Stimulated activated CD4-positive, alpha-beta T cell treated with anti-CD3 and anti-CD28 coated beads, TNF-alpha, amount 100 ng/mL, for 1 hour (primary cell): ENCODE data around the gene MGAT4B.
"Not testable (repeated sequence)": the region's sequence is repeated elsewhere in the genome, so short reads cannot be mapped to it uniquely, and the experiment has no call there.

Experiments used
- DNase-seq, 3 donors: peaks; one replicate each; pipeline ENCODE4 v3.0.0-alpha.2; 2020; ENCODE audit warnings: low read depth in 3 of 3, low spot score in 1 of 3

The MGAT4B gene

DNA sequence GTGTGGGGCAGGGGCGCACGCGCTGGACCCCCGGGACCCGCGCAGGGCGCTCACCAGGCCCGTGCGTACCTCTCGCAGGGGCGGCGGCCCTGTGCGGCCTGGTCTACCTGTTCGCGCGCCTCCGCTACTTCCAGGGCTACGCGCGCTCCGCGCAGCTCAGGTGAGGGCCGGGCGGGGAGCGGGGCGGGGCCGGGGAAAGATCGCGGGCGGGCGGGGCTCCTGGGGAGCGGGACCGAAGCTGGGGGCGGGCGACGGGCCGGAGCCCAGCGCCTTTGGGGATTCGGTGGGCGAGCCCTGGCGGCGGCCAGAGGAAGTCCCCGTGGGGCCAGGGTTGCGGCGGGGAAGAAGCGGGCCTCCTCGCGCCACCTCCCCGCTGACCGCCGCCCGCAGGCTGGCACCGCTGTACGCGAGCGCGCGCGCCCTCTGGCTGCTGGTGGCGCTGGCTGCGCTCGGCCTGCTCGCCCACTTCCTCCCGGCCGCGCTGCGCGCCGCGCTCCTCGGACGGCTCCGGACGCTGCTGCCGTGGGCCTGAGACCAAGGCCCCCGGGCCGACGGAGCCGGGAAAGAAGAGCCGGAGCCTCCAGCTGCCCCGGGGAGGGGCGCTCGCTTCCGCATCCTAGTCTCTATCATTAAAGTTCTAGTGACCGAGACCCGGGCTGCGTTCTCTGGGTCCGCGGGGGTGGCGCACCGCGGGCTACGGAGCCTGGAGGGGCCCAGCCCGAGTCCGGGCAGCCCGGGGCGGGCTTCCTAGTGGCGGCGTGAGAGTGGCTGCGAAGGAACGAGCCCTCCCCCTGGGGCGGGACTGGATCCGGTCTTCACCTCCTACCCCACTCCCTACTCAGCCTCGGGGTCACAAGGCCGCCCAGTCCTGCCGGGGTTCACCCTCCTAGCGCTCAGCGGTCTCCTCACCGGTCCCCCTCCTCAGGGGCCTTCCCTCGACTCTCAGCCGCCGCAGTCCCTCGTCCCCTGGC lies 10.5 kb downstream of the MGAT4B start:
- peak; percentile 31 to 51 (median 36) for DNase-seq

DNA sequence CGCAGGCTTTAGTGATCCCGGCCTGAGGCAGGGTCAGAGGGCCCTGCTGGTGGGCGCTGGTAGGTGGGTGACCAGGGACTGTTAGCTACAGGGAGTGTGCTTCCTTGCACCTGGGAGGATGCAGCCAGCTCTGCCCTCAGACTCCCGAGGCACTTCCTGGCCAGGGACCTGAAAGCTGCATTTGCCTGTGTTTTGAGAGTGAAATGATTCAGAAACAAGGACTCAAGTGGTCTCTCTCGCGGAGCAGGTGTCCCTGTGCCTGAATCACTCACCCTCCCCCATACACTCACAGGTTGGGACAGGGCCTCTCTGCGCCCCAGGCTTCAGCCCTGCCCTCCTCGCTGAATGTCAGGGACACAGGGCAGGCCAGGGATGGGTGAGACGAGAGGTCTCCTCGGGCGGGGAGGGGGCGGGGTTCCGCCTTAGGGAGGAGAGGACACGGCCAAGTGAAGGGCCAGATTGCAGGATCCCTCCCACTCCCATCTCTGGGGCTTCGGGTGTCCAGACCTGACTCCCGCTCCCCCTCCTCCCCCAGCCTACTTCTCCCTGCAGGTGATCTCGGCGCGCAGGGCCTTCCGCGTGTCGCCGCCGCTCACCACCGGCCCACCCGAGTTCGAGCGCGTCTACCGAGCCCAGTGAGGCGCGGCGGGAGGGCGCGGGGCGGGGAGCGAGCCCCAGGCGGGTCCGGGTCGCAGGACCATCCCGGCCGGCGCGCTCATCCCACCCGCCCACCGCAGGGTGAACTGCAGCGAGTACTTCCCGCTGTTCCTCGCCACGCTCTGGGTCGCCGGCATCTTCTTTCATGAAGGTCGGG lies 11.4 kb downstream of the MGAT4B start:
- no peak for DNase-seq

DNA sequence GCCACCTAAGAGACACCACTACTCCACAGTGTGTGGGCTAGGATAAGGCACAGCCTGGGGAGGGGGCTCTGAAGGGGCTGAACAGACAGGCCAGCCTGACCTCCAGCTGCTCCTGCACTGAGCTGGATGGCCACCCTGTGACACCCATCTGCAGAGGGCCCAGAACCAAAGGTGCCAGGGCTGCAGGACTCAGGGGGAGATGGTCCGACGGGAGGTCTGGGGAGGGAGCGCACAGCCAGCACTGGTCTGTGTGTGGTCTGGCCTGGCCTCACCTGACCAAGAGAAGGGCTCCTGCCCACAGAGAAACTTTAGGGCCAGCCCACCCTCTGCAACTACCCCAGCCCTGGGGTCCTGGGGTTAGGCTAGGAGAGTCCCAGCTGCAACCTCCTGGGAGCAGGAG lies 12.1 kb downstream of the MGAT4B start:
- DNase-seq: no peak

DNA sequence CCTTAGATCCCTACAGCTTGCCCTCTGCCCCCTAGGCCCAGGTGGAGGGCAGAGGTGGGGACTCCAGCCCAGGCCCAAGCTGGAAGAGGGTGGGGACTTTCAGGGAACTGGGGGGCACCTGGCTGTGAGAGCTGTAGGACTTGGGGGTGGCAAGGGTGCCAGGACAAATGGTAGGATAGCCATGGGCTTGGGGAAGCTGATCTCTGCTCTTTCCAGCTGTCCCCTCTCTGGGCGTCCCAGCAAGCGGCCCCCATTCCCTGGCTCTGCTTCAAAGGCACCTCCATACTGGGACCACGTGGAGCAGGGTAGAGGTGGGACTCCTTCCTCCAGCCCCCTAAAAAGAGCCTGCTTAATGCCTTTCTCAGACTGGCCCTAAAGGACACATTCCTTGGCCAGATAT lies 12.5 kb downstream of the MGAT4B start:
- no peak for DNase-seq

DNA sequence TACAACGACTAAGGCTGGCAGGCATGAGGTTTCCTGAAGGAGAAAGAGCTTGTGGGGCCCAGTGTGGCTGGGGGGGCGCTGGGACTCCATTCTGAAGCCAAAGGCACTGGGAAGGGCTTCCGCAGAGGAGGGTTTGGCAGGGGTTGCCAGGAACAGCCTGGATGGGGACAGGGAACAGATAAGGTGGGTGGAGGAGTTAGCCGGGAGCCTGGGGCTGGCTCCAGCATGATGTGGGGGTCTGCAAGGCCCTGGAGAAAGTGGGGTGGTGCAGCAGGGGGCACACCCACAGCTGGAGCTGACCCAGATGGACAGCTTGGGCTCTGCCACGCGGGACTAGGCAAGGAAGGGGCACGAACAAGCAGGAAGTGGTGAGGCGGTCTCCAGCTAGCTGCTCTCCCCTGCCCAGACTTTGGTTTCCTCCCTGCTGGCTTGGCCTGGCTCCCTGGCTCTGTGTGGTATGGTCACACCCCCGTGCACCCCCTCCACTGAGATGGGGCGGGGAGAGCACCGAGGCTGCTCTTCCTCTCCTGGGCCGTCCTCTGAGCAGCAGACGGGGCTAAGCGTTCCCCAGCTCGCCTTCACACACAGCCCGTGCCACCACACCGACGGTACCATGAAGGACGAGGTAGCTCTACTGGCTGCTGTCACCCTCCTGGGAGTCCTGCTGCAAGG lies 13.1 kb downstream of the MGAT4B start, which contains the start of gene LTC4S:
Gene LTC4S (plus strand): TSS at position 519 of the 672 bp plus-strand sequence. CDS start 95 bp downstream, at position 614.
- DNase-seq: peak in 1 of 3 donors; percentile 31

DNA sequence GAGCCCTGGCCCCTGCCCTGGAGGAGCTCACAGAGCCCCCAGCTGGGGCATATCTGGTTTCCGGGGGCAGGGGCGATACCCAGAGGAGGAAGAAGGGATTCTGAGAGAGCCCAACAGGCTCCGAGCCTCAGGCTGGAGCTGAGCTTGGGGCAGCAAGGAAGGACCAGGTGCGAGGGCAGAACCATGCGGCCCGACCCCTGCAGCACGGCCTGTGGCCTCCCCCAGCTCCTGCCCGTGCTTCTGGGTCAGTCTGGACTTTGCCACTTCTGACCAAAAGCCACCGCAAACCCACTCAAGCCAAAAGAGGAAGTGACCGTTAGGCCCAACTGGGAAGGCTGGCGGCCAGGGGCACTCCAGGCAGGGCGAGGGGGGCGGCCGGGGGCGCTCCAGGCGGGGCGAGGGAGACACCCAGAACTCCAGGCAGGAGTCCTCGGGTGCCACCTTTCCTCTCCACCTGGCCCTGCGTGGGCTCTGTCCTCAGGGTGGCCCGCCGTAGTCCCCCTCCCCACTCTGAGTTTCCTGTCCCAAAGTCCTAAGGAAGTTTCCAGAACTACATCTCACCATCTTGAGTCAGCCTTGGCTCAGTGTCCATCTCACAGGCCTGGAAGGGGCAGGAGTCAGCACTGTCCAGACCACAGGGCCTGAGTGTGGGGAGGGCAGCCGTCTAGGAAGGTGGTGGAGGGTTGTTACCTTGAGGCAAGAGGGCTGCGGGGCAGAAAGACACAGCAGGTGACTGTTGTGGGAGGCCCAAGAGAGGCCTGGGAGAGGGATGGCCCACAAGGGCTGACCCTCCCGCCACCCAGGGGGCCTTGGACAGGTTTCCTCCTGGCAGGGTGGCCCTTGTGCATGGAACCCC lies 13.8 kb downstream of the MGAT4B start:
- no peak for DNase-seq

DNA sequence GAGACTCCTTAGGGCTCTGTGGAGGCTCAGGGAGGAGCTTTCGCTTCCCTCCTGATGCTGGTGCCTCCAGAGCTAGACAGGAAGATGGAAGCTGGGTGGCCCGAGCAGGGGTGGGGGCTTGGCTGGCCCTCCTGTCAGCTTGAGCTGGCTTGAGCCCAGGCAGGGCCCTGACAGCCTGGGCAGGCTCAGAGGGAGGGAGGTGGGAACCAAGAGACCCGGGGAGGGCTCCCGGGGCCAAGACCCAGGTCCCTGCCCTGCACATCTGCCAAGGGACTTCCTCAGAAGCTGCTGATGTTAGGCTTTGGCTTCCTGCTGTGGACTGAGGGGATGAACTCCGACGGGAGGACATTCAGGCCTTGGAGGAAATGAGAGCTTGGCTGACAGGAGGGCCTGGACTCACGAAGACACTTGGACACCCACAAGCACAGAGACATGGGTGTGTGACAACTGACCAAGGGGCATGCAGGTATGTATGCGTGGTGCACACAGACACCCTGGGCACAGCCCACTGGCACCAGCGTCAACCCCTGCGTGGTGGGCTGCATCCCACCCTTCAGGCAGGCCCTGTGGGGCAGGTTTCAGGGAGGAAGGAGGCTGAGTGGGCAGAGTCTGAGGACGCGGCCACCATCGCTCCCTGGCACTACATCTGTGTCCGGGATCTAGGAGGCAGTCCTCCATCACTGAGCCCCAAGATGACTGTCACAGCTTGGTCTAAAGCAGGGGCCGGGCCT lies 14.6 kb downstream of the MGAT4B start:
- DNase-seq: no peak

DNA sequence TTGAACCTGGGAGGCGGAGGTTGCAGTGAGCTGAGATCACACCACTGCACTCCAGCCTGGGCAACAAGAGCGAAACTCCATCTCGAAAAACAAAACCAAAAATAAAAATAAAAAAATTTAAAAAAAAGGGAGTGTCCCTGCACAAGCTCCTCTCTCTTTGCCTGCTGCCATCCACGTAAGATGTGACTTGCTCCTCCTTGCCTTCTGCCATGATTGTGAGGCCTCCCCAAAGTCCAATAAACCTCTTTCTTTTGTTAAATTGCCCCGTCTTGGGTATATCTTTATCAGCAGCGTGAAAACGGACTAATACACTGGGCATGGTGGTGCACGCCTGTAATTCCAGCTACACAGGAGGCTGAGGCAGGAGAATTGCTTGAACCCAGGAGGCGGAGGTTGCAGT lies 17.4 kb downstream of the MGAT4B start:
- DNase-seq: not testable (repeated sequence)

DNA sequence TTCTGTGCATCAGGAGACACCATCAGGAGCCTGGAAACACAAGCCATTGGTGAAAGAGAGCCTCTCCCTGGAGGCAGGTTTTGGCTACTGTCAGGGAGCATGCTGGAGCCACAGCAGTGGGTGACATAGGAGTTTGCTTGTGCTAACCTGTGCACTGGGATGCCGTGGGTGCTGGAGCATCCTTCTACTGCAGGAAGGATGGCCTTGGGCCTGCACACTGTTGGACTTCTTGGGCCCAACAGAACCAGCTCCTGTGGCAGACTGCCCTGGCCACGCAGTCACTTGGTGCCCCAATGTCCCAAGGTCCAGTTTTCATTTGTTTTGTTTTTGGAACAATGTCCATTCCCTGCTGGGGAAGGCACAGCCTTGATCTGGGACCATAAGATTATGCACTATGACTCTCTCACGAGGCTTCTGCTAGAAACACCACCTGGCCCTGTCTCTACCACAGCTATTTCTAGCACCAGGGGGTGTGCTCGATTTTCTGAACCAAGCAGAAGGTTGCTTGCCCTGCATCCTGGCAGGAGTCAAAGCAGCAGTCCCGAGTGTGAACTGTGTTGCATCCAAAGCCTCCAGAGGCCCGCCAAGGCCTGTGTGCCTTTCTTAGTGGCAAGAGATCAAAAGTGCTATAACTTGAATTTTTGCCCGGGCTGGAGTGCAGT lies 18.3 kb downstream of the MGAT4B start:
- DNase-seq: no peak

DNA sequence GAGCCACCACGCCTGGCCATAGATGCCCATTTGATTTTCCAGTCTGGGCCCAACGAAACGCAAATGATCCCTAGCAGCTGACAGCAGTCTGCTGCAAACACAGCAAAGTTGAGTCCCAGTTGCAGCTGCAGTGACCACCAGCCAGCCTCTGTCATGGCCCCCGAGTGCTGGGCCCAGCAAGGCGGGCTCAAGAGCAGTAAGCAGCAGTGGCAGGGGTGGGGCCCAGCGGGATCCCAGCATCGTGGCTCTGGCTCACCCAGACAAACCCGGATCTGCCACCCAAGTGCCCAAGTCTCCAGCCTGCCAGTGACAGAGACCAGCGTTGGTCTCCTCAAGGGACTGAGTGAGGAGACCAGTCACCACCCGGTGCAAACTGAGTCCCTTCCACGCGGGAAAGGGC lies 19.8 kb downstream of the MGAT4B start:
- DNase-seq: no peak

DNA sequence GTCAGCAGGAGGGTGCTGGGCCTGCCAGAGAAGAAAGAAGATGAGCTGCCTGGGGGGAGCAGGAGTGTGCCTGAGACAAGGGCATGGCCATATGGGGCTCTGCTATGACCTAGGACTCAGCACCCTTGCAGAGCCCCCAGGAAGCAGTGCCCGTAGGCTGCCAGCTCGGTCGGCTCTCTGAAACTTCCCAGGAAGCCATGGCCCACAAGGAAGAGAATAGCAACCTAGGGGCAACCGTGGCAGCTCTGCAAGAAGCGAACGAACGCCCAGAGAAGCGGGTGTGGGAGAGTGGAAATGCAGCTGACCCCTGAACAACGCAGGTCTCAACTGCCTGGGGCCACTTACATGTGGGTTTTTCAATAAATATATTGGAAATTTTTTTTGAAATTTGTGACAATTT lies 23.5 kb downstream of the MGAT4B start:
- no peak for DNase-seq

DNA sequence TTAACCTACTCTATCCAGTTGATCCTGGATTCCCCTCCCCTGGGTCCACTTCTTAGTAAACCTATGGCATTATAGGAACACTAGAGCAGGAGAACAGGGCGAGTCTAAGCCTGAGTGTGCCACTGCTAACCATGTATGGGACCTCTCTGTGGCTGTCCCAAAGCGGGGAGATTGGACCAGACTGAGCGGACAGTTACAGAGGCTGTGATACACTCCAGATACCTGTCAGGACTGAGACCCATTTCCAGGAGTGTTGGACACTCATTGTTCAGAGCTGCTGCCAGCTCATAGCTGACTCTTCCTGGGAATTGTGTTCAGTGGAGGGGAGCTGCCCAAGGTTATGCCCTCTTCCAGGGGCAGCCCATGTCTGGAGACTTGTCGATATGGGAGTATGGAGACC lies 24.8 kb downstream of the MGAT4B start:
- DNase-seq: no peak

DNA sequence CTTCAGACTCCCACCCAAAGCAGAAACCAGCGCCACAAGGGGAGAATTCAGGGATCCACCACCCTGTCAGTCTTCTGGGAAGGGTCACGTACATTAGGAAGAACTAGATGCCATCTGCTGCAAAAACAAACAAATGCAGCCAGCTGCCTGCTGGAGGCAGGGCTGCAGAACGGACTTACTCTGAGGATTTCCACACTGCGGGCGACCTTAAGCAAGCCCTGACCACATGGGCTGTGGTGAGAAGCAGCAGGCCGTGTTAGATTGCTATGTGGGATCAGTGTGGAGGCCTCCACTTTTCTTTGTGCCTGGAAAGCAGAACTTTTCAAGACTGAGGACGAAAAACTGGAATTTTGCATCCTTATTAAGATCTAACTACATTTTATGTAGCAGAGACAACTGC lies 26.3 kb downstream of the MGAT4B start:
- DNase-seq: no peak

DNA sequence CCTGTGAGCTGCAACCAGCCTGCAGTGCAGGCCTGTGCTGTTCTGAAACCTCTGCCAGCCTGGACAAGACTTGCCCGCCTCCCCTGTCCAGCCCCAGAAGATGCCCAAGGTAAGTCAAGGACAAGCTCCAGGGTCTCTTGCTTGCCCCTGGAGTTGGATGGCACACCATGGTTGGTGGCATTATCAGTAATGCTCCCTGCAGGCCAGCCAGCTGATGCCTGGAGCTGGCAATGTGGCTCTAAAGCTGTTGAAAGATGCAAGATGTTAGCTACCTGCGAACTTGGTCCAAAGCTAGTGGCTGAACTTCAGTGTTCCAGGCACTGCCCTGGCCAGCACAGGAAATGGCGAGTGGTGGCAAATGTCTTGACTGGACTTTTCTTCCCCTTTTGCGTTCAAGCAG lies 26.8 kb downstream of the MGAT4B start:
- no peak for DNase-seq

DNA sequence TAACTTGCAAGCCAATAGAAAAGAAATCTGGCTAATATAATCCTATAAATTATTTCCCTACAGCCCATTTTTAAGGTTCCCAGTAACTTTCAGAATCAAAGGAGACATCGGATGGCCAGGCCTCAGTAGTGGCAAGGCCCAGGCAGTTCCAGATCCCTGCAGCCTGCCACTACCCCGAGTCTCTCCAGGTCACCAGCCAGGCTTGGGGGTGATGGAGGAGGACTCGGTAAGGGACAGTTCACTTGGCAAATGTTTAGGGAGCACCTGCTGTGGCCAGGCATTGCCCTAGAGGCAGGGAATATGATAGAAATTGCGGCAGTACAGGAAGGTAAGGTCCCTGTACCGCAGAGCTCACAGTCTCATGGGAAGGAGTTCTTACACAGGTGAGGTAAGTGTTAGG lies 28.1 kb downstream of the MGAT4B start:
- no peak for DNase-seq

DNA sequence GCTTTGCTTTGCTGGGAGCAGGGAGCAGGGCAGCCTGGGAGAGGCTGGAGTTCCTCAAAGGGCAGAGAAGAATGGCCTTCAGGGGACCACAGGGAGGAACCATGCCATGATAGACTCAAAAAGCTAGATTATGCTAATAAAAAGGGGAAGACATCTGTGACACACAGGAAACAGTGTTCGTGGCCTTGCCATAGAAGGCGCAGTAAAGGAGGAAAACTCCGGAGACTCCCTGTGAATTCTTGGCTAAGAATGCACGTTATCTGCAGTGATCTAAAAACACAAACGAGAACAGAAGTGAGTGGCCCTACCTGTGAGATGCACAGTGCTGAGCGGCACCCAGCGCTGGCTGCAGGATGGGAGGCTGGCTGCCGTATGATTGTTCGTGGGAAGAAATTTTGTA lies 28.8 kb downstream of the MGAT4B start:
- no peak for DNase-seq

DNA sequence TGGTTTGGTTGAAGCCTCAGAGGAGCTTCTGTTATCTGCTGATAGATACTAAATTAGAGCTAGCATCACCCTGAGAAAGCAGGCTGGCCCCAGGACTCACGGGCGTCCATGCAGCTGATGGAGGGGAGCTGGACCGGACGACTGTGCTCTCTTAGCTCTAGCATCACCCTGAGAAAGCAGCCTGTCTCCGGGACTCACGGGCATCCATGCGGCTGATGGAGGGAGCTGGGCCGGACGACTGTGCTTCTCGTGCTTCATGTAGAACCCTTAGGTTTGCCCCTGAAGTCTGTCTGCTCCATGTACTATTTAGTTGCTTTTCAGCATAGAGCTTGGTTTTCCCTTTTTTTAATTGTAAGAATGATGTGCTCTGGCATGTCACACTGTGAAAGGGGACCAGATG lies 29.2 kb downstream of the MGAT4B start:
- no peak for DNase-seq

DNA sequence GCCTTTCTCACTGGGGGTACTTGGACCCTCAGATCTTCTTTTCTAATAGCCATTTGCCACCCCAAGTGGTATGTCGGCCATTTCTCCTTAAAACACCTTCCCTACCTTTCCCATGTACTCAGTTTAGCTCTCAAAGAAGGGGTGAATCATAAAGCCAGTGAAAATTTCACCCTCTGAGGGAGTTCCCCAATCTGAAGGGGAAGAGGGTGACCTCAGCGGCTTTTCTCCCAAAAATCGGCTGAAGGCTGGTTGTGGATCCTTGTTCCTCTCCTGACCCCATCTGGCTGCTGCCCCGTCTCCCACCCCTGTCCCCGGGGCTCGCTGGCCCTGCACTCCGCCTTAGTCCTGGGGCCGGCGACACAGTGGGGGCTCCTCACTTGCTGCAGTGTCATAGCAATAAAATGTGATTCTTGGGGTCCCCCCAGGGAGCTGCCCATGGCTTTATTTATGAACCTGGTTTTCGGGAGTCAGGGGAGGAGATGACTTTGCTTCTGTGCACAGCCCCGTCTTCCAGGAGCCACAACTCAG lies 30.2 kb downstream of the MGAT4B start:
- DNase-seq: no peak

DNA sequence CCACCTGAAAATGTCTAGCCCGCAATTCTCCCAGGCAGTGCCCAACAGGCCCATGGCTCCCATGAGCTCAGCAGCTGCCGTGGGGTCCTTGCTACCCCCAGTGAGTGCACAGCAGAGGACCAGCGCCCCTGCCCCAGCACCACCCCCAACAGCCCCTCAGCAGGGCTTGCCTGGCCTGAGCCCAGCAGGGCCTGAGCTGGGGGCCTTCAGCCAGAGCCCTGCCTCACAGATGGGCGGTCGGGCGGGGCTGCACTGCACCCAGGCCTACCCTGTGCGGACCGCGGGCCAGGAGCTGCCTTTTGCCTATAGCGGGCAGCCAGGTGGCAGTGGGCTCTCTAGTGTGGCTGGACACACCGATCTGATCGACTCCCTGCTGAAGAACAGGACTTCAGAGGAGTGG lies 32.2 kb downstream of the MGAT4B start:
- DNase-seq: no peak
